Right lobe of liver (tissue), 6 donors: ENCODE results near the gene RAC2. TPM values are rescaled to one million over a fixed set of nuclear protein-coding genes. Genes with fewer than 3 reads are reported as not detected.

Experiments
- ATAC-seq, 4 donors: fragments of 200-7000 bp; cut with Tn5 transposase; one replicate each; pipeline ENCODE4 v1.9.1; 2020; ENCODE audit warnings: mild to moderate bottlenecking in 4 of 4, moderate library complexity in 4 of 4
- DNase-seq, 3 donors: peaks; one replicate each; pipeline ENCODE4 v3.0.0-alpha.2; 2020
- H3K27ac ChIP-seq, 3 donors: fragments of 200-600 bp; one replicate each; pipeline ENCODE4 v1.8.0; 2022
- H3K27me3 ChIP-seq, 2 donors: fragments of 200-600 bp; one replicate each; pipeline ENCODE4 v1.8.0; 2022
- H3K36me3 ChIP-seq, 4 donors: fragments of 200-600 bp; sonication (generic) in 1 of 4; one replicate each; pipeline versions ENCODE4 v1.5.1 to v1.8.0; 2017 to 2022; ENCODE audit warnings: control low read depth in 1 of 4
- H3K4me1 ChIP-seq, 4 donors: fragments of 200-600 bp; sonication (generic) in 1 of 4; one replicate each; pipeline versions ENCODE4 v1.5.1 to v1.8.0; 2017 to 2022; ENCODE audit warnings: control low read depth in 1 of 4
- H3K4me3 ChIP-seq, 3 donors: fragments of 200-600 bp; one replicate each; pipeline ENCODE4 v1.8.0; 2022
- H3K9me3 ChIP-seq, 4 donors: fragments of 200-600 bp; sonication (generic) in 1 of 4; one replicate each; pipeline versions ENCODE4 v1.5.1 to v1.8.0; 2017 to 2022; ENCODE audit warnings: control low read depth in 1 of 4
- POLR2A ChIP-seq: fragments of 450-650 bp; IDR thresholded peaks from one replicate; pipeline ENCODE4 v1.6.1; 2017; ENCODE audit warnings: antibody characterized with exemption, mild to moderate bottlenecking
- WGBS: methylation state at CpG from one replicate; pipeline ENCODE4 v1.1.6; 2018; ENCODE audit warnings: low coverage, low lambda C conversion rate; ENCODE audit not compliant: insufficient coverage; ENCODE audit errors: missing lambda C conversion rate; 5-methylcytosine and 5-hydroxymethylcytosine counted together
- intact Hi-C, 2 donors: fragments of 100-400 bp; cut with DNase I; formaldehyde crosslinking; loops; one replicate each; pipeline versions ENCODE4 v1.11.2 to v1.14.1; 2022
- total RNA-seq, 6 experiments: library from RNA; depleted of rRNA in 2 of 6; stranded (reverse); fragments of >200 nt in 2 of 6; fragmentation: NEBNext Ultra II Directional in 3 of 6; extraction: Animal tissue kit (Norgen Biotek cat#: 25700) in 3 of 6; gene quantifications; one replicate each; pipeline versions ENCODE4 v1.1.0 to v1.2.4, GENCODE V29; 2016 to 2023
- TF ChIP-seq, protein P1 (sequence below), 4 donors: fragments of 200-600 bp in 3 of 4; fragments of 450-650 bp in 1 of 4; IDR thresholded peaks; one replicate each; pipeline versions ENCODE4 v1.5.1 to v1.8.0; 2016 to 2022; ENCODE audit warnings: antibody characterized with exemption in 4 of 4, mild to moderate bottlenecking in 2 of 4
- donor health status: DM: no; HTN: yes; CAD: no.
- donor health status: DM: no; HTN: no; CAD: no.
- donor health status: DM: no; HTN: no; CAD: no.
- donor health status: DM: no; HTN: yes; CAD: no.
- donor health status: DM: no; HTN: yes; CAD: no.

RAC2 gene
- total RNA-seq, 6 experiments from 2014 or later: 3.4 to 12.9 (median 6.5) TPM

DNA sequence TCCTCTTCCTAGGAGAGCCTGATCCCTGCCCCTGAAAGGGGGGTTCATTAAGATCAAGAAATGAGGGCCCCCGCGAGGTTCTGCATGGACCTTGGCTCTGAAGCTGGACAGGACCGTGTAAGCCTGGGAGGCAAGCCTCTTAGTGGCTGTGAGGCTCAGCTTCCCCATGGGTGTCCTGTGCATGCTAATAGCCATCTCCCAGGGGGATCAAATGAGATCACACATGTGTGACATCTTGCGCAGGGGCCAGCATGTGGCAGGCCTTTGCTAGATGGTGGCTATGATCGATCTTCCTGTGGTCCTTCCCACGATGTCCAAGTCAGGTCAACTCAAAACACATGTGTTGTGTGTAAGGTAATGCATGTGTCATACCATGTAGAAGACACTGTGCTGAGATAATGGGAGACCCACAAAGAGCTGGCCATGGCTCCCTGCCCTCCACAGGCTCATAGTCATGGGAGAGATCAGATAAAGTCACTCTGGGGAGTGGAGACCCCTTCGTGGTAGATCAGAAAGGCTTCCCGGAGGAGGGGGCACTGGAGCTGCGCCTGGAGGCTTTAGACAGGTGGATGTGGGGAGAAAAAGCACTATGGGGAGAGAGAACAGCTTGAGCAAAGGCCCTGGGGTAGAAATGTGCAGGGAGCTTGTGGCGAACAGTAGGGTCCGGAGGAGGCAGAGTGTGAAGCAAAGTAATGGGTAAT, 3.7 kb downstream of the RAC2 start:
- intact Hi-C loops: no loop called here
- Histone ChIP-seq H3K27me3 (no peaks in the 10 kb centered on the region), H3K4me3 (no peak overlapping the region), H3K9me3 (no peaks in the 10 kb centered on the region), H3K36me3 (no peaks in the 10 kb centered on the region), H3K27ac (no peak overlapping the region), H3K4me1 (no peaks in the 10 kb centered on the region)
- no peak for ATAC-seq
- DNase-seq: peak in 2 of 3 donors; percentile 10 to 36
- WGBS: 70% methylated on average over 5 of the region's 11 CpGs
- no peak for TF ChIP-seq POLR2A
- TF ChIP-seq, protein P1, sequence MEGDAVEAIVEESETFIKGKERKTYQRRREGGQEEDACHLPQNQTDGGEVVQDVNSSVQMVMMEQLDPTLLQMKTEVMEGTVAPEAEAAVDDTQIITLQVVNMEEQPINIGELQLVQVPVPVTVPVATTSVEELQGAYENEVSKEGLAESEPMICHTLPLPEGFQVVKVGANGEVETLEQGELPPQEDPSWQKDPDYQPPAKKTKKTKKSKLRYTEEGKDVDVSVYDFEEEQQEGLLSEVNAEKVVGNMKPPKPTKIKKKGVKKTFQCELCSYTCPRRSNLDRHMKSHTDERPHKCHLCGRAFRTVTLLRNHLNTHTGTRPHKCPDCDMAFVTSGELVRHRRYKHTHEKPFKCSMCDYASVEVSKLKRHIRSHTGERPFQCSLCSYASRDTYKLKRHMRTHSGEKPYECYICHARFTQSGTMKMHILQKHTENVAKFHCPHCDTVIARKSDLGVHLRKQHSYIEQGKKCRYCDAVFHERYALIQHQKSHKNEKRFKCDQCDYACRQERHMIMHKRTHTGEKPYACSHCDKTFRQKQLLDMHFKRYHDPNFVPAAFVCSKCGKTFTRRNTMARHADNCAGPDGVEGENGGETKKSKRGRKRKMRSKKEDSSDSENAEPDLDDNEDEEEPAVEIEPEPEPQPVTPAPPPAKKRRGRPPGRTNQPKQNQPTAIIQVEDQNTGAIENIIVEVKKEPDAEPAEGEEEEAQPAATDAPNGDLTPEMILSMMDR (IDR thresholded peaks at IDR 0.05): no peak

GRCh38 chr22:37239336-37240239, 4.5 kb downstream of the RAC2 start:
- 100% methylated on average over 1 of the region's 10 CpGs for WGBS
- Histone ChIP-seq H3K27me3 (no peaks in the 10 kb centered on the region), H3K4me1 (no peaks in the 10 kb centered on the region)

GRCh38 chr22:37237371-37238268, 6.4 kb downstream of the RAC2 start:
- H3K27me3 ChIP-seq: no peaks in the 10 kb centered on the region
- ATAC-seq (no peak), DNase-seq (peak in 2 of 3 donors; percentile 11 to 35)
- TF ChIP-seq, protein P1 (IDR thresholded peaks at IDR 0.05): no peak
- TF ChIP-seq POLR2A: no peak
- H3K9me3 ChIP-seq: no peaks in the 10 kb centered on the region
- no peaks in the 10 kb centered on the region for H3K36me3 ChIP-seq
- no peak overlapping the region for H3K27ac ChIP-seq
- 60% methylated on average over 16 of the region's 20 CpGs for WGBS
- no peaks in the 10 kb centered on the region for H3K4me1 ChIP-seq
- intact Hi-C loops: no loop called here
- H3K4me3 ChIP-seq: no peak overlapping the region

More at GRCh38 chr22:37239336-37240239, 4.5 kb downstream of the RAC2 start:
- ATAC-seq: no peak
- no peaks in the 10 kb centered on the region for H3K9me3 ChIP-seq
- no peaks in the 10 kb centered on the region for H3K36me3 ChIP-seq
- no peak overlapping the region for H3K4me3 ChIP-seq
- intact Hi-C loops: no loop called here
- H3K27ac ChIP-seq: no peak overlapping the region
- no peak for TF ChIP-seq POLR2A
- TF ChIP-seq, protein P1 (IDR thresholded peaks at IDR 0.05): no peak
- peak in 1 of 3 donors; percentile 36 for DNase-seq

DNA sequence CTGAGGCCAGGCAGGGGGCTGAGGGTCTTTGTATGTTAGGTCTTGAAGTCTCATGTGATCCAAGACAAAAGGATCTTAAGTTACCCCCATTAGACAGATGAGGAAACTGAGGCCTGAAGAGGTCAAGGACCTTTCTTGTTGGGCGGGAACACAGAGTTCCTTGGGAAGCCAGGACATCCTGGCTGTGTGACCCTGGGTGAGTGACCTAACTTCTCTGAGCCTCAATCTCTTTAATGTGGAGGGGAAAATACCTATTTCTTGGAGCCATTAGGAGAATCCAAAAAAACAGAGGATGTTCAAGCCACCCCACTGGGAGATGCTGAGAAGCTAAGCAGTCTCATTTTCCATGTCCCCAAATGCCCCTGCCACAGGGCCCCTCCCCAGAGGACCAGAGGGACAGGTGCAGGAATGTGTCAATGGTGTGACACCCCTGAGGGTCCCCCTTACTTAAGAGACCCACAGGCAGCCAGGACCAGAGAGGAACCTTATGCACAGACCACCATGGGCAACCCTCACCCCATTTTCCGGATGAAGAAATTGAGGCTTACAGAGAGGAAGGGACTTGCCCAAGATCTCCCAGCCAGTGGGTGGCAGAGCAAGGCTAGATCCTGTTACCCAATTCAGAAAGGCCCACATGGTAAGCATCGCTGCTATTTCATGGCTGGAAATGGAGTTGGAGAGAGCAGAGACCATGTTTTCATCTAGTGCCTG, 8.0 kb downstream of the RAC2 start:
- H3K9me3 ChIP-seq: no peaks in the 10 kb centered on the region
- no peak overlapping the region for H3K27ac ChIP-seq
- ATAC-seq (no peak), DNase-seq (peak in 1 of 3 donors; percentile 6)
- whole genome bisulfite sequencing: 69% methylated on average over 2 of the region's 3 CpGs
- no peak overlapping the region for H3K4me3 ChIP-seq
- intact Hi-C loops: no loop called here
- H3K27me3 ChIP-seq: no peaks in the 10 kb centered on the region
- no peaks in the 10 kb centered on the region for H3K4me1 ChIP-seq
- no peak for TF ChIP-seq POLR2A
- TF ChIP-seq, protein P1 (IDR thresholded peaks at IDR 0.05): no peak
- no peaks in the 10 kb centered on the region for H3K36me3 ChIP-seq
